ENCODE results near the gene PRLH.

PRLH gene

DNA sequence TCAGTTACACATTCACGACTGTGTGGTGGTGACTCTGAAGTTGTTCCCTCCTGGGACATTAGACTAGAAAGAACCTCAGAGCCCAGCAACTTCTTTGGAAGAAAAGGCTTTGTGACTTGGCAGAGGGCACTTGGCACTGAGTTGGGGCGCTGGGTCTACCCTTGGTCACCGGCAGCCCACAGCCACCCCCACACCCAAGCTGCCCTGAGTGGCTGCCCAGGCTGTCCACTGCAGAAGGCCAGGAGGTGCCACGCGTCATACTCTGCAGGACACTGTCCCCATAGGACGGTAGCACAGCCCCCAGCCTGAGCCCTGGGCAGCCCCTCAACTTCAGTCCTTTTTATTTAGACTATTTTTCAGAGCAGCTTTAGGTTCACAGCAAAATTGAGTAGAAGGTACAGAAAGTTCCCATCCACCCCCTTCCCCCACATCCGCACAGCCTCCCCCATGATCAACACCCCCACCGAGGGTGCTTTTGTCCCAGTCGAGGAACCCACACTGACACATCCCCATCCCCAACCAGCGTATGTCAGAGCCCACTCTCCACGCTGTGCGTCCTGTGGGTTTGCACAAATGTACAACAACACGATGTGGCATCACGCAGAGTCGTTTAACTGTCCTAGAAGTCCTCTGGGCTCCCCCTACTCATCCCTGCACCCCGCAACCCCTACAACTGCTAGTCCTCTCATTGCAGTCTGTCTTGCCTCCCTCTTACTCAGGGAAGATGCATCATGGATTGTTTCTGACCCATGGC is 1.1 kb downstream of the PRLH start:
- CTCF ChIA-PET: no interaction called here
- no peak for DNase-seq (ENCODE audit: low spot score)
- TF ChIP-seq, protein P1, sequence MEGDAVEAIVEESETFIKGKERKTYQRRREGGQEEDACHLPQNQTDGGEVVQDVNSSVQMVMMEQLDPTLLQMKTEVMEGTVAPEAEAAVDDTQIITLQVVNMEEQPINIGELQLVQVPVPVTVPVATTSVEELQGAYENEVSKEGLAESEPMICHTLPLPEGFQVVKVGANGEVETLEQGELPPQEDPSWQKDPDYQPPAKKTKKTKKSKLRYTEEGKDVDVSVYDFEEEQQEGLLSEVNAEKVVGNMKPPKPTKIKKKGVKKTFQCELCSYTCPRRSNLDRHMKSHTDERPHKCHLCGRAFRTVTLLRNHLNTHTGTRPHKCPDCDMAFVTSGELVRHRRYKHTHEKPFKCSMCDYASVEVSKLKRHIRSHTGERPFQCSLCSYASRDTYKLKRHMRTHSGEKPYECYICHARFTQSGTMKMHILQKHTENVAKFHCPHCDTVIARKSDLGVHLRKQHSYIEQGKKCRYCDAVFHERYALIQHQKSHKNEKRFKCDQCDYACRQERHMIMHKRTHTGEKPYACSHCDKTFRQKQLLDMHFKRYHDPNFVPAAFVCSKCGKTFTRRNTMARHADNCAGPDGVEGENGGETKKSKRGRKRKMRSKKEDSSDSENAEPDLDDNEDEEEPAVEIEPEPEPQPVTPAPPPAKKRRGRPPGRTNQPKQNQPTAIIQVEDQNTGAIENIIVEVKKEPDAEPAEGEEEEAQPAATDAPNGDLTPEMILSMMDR (conservative IDR thresholded peaks at IDR 0.05; ENCODE audit: low read depth): no peak

GRCh38 chr2:237568121-237568660 is 1.8 kb downstream of the PRLH start:
- no peak for DNase-seq (ENCODE audit: low spot score)
- TF ChIP-seq, protein P1 (conservative IDR thresholded peaks at IDR 0.05; ENCODE audit: low read depth): no peak
- H3K27ac ChIP-seq: no peak overlapping the region
- ChIA-PET POLR2A (ENCODE audit: low non-redundant PET) (no interaction called here), CTCF (no interaction called here)

More for the DNA sequence above, 1.1 kb downstream of the PRLH start:
- POLR2A ChIA-PET (ENCODE audit: low non-redundant PET): no interaction called here
- no peak overlapping the region for H3K27ac ChIP-seq

GRCh38 chr2:237569041-237569440 is 2.7 kb downstream of the PRLH start:
- POLR2A ChIA-PET (ENCODE audit: low non-redundant PET): no interaction called here
- no peak for DNase-seq (ENCODE audit: low spot score)
- CTCF ChIA-PET: no interaction called here
- H3K27ac ChIP-seq: no peak overlapping the region
- TF ChIP-seq, protein P1 (conservative IDR thresholded peaks at IDR 0.05; ENCODE audit: low read depth): no peak

GRCh38 chr2:237569896-237570295 is 3.5 kb downstream of the PRLH start:
- TF ChIP-seq, protein P1 (conservative IDR thresholded peaks at IDR 0.05; ENCODE audit: low read depth): no peak
- CTCF ChIA-PET: interaction anchor here (1.0 kb wide), 1 partner anchor 57 kb away, joined by 3 read pairs; no protein-coding TSS in a partner anchor
- DNase-seq (ENCODE audit: low spot score): no peak
- H3K27ac ChIP-seq: no peak overlapping the region; the same call in 1 of the 2 replicates
- POLR2A ChIA-PET (ENCODE audit: low non-redundant PET): no interaction called here

- TF ChIP-seq, protein P1 (conservative IDR thresholded peaks at IDR 0.05; ENCODE audit: low read depth): no peak
- peak overlapping the region; percentile 96; the same call in 1 of the 2 replicates for H3K27ac ChIP-seq
- no peak for DNase-seq (ENCODE audit: low spot score)
- CTCF ChIA-PET: interaction anchor here (0.6 to 6.4 kb wide), 12 partner anchors 11 to 485 kb away, joined by 3 to 112 read pairs (median 6); partner anchors contain the start of gene COPS8
- POLR2A ChIA-PET (ENCODE audit: low non-redundant PET): no interaction called here
These were observed 4.5 kb downstream of the PRLH start for GRCh38 chr2:237570776-237571335.

- no peak for DNase-seq (ENCODE audit: low spot score)
- H3K27ac ChIP-seq: peak overlapping the region; percentile 96
- ChIA-PET POLR2A (ENCODE audit: low non-redundant PET) (no interaction called here), CTCF (interaction anchor here (0.5 to 6.4 kb wide), 34 partner anchors 9 to 486 kb away, joined by 3 to 112 read pairs (median 5); partner anchors contain the start of gene COPS8)
- TF ChIP-seq, protein P1 (conservative IDR thresholded peaks at IDR 0.05; ENCODE audit: low read depth): no peak
These were observed 5.2 kb downstream of the PRLH start for GRCh38 chr2:237571551-237571950.
